ENCODE results near the gene PEPD.

DNA sequence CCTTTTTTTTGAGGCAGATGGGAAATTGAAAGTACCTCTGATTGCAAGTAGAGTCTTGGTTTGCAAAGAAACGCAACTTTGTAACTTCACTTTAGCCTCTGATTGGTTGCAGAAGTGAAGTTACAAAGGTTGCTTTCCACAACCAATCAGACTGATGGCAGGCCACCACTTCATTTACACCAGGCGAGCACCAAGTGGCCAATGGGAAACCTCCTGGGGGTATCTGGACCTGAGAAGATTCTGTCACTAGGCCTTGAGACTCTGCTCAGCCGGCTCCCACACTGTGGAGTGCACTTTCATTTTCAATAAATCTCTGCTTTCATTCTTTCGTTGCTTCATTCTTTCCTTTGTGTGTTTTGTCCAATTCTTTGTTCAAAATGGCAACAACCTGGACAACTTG is 19.1 kb downstream of the PEPD start:
- TF ChIP-seq, protein P1, sequence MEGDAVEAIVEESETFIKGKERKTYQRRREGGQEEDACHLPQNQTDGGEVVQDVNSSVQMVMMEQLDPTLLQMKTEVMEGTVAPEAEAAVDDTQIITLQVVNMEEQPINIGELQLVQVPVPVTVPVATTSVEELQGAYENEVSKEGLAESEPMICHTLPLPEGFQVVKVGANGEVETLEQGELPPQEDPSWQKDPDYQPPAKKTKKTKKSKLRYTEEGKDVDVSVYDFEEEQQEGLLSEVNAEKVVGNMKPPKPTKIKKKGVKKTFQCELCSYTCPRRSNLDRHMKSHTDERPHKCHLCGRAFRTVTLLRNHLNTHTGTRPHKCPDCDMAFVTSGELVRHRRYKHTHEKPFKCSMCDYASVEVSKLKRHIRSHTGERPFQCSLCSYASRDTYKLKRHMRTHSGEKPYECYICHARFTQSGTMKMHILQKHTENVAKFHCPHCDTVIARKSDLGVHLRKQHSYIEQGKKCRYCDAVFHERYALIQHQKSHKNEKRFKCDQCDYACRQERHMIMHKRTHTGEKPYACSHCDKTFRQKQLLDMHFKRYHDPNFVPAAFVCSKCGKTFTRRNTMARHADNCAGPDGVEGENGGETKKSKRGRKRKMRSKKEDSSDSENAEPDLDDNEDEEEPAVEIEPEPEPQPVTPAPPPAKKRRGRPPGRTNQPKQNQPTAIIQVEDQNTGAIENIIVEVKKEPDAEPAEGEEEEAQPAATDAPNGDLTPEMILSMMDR (IDR thresholded peaks at IDR 0.05; ENCODE audit: low read depth, low read length, missing input control) = no peak
- no peak for TF ChIP-seq YY1 (IDR thresholded peaks at IDR 0.05)
- TF ChIP-seq JUND (IDR thresholded peaks at IDR 0.05) = no peak
- no peak for TF ChIP-seq TAF1 (conservative IDR thresholded peaks at IDR 0.05)

All from liver (tissue), 3 donors.